ENCODE measurements around the gene ELMOD1. TPM values are rescaled to one million over a fixed set of nuclear protein-coding genes. Genes with fewer than 3 reads are reported as not detected.

ELMOD1 gene
- total and polyA plus RNA-seq, 2 donors (not counting 3 experiments of a cell fraction or from before 2014, with no cell fraction given): 1.6 to 2.4 TPM

DNA sequence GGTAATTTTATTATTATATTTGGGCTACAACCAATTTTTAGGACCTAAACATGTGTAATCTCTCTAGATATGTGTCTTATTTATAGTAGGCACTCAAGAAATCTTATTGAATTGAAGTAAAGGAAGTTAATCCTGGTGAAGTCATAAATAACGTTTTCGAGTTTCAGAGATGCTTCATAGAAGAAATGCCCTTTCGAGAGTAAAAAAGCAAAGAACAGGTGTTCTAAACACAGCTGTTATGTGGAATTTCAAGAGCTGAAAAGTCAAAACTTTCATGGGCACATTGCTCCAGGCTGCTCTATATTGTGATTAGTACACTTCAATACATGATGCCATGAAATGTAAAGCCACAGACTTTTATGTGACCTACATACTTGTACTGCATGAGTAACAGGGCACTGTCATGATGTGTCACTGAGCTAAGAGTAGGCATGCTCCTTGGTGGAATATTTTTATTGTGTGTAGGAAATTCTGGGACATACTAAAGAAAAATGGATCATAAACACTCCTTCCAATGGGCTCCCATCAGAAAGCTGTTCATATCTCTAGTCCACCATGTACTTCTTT is 7.2 kb upstream of the ELMOD1 start:
- no peak overlapping the region for H3K27ac ChIP-seq (ENCODE audit: insufficient read depth, low read depth, low read length)
- peak; percentile 29 for TF ChIP-seq FOS (IDR thresholded peaks at IDR 0.05; ENCODE audit: borderline replicate concordance, insufficient read depth, low read length)
- TF ChIP-seq, protein P1, sequence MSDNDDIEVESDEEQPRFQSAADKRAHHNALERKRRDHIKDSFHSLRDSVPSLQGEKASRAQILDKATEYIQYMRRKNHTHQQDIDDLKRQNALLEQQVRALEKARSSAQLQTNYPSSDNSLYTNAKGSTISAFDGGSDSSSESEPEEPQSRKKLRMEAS (IDR thresholded peaks at IDR 0.05; ENCODE audit: insufficient read depth, insufficient read length): no peak
- H3K27me3 ChIP-seq (ENCODE audit: control insufficient read depth in 2 of 2, insufficient read depth in 2 of 2, low read length in 2 of 2): peaks cover 2 to 7% of the 10 kb centered on the region in 2 experiments
- no peaks in the 10 kb centered on the region for H3K9me3 ChIP-seq (replicated peaks; ENCODE audit: control insufficient read depth, insufficient read depth, low read length)
- H3K9ac ChIP-seq (replicated peaks; ENCODE audit: extremely low read depth, insufficient read depth, low read length): no peak overlapping the region
- H3K4me1 ChIP-seq (ENCODE audit: control insufficient read depth, extremely low read depth, insufficient read depth, low read length): no peaks in the 10 kb centered on the region
- H4K20me1 ChIP-seq (replicated peaks; ENCODE audit: control insufficient read depth, extremely low read depth, insufficient read depth, low read length): no peaks in the 10 kb centered on the region
- no peak overlapping the region for H3K4me2 ChIP-seq (ENCODE audit: insufficient read depth, low read length)
- DNase-seq (ENCODE audit: low read depth, low spot score) (no peak), FAIRE-seq (no peak)
- no peak overlapping the region for H2AFZ ChIP-seq (ENCODE audit: low read depth, low read length)
- intact Hi-C loops (cut with micrococcal nuclease): no loop called here
- ChIA-PET POLR2A (no interaction called here), CTCF (interaction anchor here (0.8 to 1.7 kb wide), 6 partner anchors 10 to 187 kb away, joined by 3 to 8 read pairs (median 4); no protein-coding TSS in a partner anchor)
- no TSS peak for BruUV-seq (replicated peaks)
- H3K4me3 ChIP-seq (replicated peaks in 1 of 3; ENCODE audit: insufficient read depth in 1 of 3, low read depth in 1 of 3, low read length in 3 of 3): no peak overlapping the region
- dilution Hi-C loops (cut with MboI; ENCODE audit: extremely low pct_ligation_motif_present, low sequenced_read_pairs): no loop called here
- no peaks in the 10 kb centered on the region for H3K9me1 ChIP-seq (replicated peaks; ENCODE audit: control insufficient read depth, extremely low read depth, insufficient read depth, low read length)
- H3K36me3 ChIP-seq (ENCODE audit: control insufficient read depth in 2 of 2, extremely low read depth in 1 of 2, insufficient read depth in 2 of 2, low read length in 2 of 2): no peaks in the 10 kb centered on the region
- no peaks in the 10 kb centered on the region for H3K79me2 ChIP-seq (ENCODE audit: control insufficient read depth, insufficient read depth, low read length)

DNA sequence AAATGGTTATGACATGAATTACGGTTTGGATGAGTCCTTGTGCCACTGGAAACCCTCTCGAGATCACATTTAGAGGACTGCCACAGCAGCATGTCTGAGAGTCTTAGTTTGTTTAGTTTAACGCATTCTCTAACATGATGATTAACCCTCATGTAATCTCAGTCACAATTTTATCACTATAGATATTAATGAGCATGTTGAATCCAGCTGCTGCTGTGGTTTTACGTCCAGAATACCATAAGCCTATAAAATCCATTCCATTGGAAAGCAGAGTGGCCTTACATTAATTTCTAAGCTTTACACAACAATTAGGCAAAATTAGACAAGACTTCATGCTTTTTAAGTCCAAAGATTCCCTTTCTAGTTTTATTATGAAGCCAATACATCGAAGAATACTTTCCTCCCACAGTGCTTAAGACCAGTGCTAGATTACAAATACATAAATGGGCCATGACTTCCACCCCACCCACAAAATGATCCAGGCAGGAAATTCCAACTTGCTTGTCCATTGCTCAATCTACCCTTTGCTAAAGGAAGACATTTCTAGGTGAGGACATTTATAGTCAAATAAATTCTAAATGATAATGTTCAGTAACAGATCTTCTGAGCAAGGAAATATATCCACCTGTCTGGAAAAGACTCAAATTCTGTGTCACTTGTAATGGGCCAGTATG is 3.5 kb upstream of the ELMOD1 start:
- dilution Hi-C loops (cut with MboI; ENCODE audit: extremely low pct_ligation_motif_present, low sequenced_read_pairs): no loop called here
- intact Hi-C loops (cut with micrococcal nuclease): no loop called here
- Histone ChIP-seq H3K36me3 (ENCODE audit: control insufficient read depth in 2 of 2, extremely low read depth in 1 of 2, insufficient read depth in 2 of 2, low read length in 2 of 2) (no peaks in the 10 kb centered on the region), H3K27me3 (ENCODE audit: control insufficient read depth in 2 of 2, insufficient read depth in 2 of 2, low read length in 2 of 2) (peaks cover 9 to 13% of the 10 kb centered on the region in 2 experiments), H3K4me2 (ENCODE audit: insufficient read depth, low read length) (no peak overlapping the region), H2AFZ (ENCODE audit: low read depth, low read length) (no peak overlapping the region), H3K79me2 (ENCODE audit: control insufficient read depth, insufficient read depth, low read length) (no peaks in the 10 kb centered on the region), H4K20me1 (replicated peaks; ENCODE audit: control insufficient read depth, extremely low read depth, insufficient read depth, low read length) (no peaks in the 10 kb centered on the region), H3K4me1 (ENCODE audit: control insufficient read depth, extremely low read depth, insufficient read depth, low read length) (peaks cover 12% of the 10 kb centered on the region), H3K4me3 (replicated peaks in 1 of 3; ENCODE audit: insufficient read depth in 1 of 3, low read depth in 1 of 3, low read length in 3 of 3) (no peak overlapping the region), H3K9me3 (replicated peaks; ENCODE audit: control insufficient read depth, insufficient read depth, low read length) (no peaks in the 10 kb centered on the region), H3K9me1 (replicated peaks; ENCODE audit: control insufficient read depth, extremely low read depth, insufficient read depth, low read length) (no peaks in the 10 kb centered on the region), H3K27ac (ENCODE audit: insufficient read depth, low read depth, low read length) (no peak overlapping the region), H3K9ac (replicated peaks; ENCODE audit: extremely low read depth, insufficient read depth, low read length) (no peak overlapping the region)
- ChIA-PET CTCF (interaction anchor here (1.1 to 1.2 kb wide), 3 partner anchors 9 to 104 kb away, joined by 3 to 7 read pairs (median 5); no protein-coding TSS in a partner anchor), POLR2A (no interaction called here)
- no TSS peak for BruUV-seq (replicated peaks)
- TF ChIP-seq, protein P2, sequence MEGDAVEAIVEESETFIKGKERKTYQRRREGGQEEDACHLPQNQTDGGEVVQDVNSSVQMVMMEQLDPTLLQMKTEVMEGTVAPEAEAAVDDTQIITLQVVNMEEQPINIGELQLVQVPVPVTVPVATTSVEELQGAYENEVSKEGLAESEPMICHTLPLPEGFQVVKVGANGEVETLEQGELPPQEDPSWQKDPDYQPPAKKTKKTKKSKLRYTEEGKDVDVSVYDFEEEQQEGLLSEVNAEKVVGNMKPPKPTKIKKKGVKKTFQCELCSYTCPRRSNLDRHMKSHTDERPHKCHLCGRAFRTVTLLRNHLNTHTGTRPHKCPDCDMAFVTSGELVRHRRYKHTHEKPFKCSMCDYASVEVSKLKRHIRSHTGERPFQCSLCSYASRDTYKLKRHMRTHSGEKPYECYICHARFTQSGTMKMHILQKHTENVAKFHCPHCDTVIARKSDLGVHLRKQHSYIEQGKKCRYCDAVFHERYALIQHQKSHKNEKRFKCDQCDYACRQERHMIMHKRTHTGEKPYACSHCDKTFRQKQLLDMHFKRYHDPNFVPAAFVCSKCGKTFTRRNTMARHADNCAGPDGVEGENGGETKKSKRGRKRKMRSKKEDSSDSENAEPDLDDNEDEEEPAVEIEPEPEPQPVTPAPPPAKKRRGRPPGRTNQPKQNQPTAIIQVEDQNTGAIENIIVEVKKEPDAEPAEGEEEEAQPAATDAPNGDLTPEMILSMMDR (IDR thresholded peaks at IDR 0.05; ENCODE audit: extremely low read depth in 1 of 2, insufficient read depth in 1 of 2, low read depth in 1 of 2, low read length in 2 of 2): no peak
- TF ChIP-seq MYC (IDR thresholded peaks at IDR 0.05; ENCODE audit: low read depth, low read length) (no peak), POLR2AphosphoS5 (IDR thresholded peaks at IDR 0.05; ENCODE audit: insufficient read depth, low read depth, low read length) (no peak), EZH2 (IDR thresholded peaks at IDR 0.05; ENCODE audit: borderline replicate concordance, low read depth, low read length, severe bottlenecking) (no peak), GATA2 (IDR thresholded peaks at IDR 0.05; ENCODE audit: insufficient read depth, insufficient read length, low read depth, low read length) (no peak), POLR2A (IDR thresholded peaks at IDR 0.05; ENCODE audit: low read depth, low read length) (no peak), JUN (IDR thresholded peaks at IDR 0.05; ENCODE audit: borderline replicate concordance, insufficient read depth, insufficient read length, low read depth) (no peak), FOS (IDR thresholded peaks at IDR 0.05; ENCODE audit: borderline replicate concordance, insufficient read depth, low read length) (no peak)
- TF ChIP-seq, protein P1 (IDR thresholded peaks at IDR 0.05; ENCODE audit: insufficient read depth, insufficient read length): no peak
- DNase-seq (ENCODE audit: low read depth, low spot score) (no peak), FAIRE-seq (no peak)

Data from endothelial cell of umbilical vein (primary cell).